ENCODE results near the gene OR2F2.

OR2F2 gene

GRCh38 chr7:143934526-143935325, at the start of gene OR2F2:
Gene OR2F2 (plus strand): TSS chr7:143935233. CDS start chr7:143935233, 0 bp downstream.
- no peak for DNase-seq (ENCODE audit: low read depth in 2 of 2)

- no peak for DNase-seq (ENCODE audit: low read depth in 2 of 2)
Measured at GRCh38 chr7:143885951-143886350, 49.1 kb upstream of the OR2F2 start.

DNA sequence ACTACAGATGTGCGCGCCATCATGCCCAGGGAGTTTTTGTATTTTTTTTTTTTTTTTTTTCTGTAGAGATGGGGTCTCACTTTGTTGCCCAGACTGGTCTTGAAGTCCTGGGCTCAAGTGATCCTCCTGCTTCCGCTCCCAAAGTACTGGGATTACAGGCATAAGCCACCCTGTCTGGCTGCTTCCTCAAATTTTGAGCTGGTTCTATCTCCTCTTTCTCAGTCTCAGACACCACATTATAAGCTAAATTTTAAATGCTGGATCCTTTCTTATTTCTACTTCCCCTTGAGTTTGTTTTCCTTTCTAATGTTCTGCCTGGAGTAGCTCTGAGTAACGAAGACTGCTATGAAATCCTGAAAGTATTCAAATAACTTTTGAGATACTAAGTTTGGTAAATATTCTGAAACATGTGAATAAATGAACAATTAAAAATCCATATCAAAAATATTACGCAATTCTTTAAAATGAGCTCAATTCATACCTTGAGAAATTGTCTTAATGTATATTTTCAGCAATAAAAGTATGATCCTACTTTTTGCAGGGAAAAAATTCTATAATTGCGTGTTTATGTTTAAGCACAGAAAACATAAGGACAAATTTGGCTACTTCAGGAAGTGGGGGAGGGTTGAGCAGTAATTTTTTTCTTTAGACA, 48.1 kb upstream of the OR2F2 start:
- DNase-seq (ENCODE audit: low read depth in 2 of 2), result no peak

GRCh38 chr7:143889068-143889467, 46.0 kb upstream of the OR2F2 start:
- no peak for DNase-seq (ENCODE audit: low read depth in 2 of 2)

DNA sequence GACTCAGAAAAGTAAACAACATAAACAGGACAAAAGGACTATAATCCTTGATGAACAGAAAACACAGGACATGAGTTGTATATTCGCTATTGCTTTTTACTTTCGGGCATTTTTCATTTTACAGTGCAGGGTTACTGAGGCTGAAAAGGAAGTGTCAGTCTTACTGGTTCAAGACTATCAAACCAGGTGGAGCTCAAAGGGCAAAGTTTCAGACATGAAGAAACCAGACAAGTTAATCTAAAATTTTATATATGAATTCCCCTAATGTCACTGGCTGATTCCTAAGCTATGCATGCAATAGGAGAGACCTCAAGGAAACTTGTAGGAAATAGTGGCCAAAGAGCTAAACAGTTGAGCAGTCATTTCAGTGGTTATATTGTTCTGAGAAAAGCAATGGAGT, 44.5 kb upstream of the OR2F2 start:
- no peak for DNase-seq (ENCODE audit: low read depth in 2 of 2)

GRCh38 chr7:143891457-143891856, 43.6 kb upstream of the OR2F2 start:
- DNase-seq (ENCODE audit: low read depth in 2 of 2), result no peak

DNA sequence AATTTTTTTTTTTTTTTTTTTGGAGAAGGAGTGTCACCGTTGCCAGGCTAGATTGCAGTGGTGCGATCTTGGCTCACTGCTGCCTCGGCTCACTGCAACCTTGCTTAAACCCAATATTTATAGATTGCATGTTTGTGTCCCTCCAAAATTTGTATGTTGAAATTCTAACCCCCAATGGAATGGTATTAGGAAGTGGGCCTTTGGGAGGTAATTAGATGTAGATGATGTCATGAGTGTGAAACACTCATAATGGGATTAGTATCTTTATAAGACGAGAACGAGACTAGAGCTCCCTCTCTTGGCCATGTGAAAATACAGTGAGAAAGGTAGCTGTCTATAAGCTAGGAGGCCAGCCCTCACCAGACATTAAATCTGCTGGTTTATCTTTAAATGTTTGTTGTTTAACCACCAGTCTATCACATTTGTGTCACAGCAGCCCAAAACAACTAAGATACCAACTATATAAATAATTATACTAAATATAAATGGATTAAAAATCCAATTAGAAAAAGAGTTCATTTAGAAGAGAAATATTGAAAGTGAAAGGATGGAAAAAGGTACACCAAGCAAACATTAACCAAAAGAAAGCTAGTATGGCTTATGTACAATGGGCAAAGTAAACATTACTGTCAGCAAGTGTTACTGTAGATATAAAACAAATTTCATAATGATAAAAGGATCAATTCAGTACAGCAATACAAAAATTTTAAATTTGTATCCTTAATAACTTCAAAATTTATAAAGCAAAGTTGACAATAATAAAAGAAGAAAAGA, 42.3 kb upstream of the OR2F2 start:
- no peak for DNase-seq (ENCODE audit: low read depth in 2 of 2)

DNA sequence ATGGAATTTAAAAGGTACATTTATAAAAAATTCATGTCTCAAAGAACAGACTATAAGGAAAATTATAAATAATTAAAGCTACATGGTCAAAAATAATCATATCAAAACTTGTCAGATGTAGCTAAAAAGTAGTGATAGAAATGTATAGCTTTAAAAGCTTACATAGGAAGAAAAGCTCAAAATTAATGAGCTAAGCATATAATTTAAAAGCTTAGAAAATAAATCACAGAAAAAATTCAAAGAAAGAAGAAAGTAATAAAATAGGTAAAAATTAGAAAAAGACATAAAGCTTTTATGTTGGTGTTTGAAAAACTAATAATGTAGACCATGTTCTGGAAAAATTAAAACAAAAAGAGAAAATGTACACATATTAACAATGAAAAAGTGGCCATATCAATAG, 38.4 kb upstream of the OR2F2 start:
- no peak for DNase-seq (ENCODE audit: low read depth in 2 of 2)

- no peak for DNase-seq (ENCODE audit: low read depth in 2 of 2)
Measured at GRCh38 chr7:143898810-143899209, 36.2 kb upstream of the OR2F2 start.

DNA sequence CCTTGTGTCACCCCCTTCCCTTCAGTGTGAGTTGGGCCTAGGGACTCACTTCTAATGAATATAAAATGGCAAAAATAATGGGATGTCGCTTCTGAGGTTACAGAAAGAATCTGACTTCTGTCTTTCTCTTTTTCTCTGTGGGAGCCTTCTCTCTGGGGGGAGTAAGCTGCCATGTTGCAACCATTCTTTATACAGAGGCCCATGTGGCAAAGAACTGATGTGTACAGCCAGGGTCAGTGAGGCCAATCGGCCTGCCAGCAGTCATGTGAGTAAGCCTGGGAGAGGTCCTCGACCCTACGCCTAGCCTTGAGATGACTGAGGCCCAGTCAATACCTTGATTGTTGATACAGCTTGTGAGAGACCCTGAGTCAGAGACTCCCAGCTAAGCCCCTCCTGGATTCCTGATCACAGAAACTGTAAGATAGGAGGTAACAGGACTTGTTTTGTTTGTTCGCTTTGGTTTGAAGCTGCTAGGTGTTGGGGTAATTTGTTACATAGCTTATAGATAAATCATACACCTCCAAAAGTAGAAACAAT, 34.7 kb upstream of the OR2F2 start:
- no peak for DNase-seq (ENCODE audit: low read depth in 2 of 2)

DNA sequence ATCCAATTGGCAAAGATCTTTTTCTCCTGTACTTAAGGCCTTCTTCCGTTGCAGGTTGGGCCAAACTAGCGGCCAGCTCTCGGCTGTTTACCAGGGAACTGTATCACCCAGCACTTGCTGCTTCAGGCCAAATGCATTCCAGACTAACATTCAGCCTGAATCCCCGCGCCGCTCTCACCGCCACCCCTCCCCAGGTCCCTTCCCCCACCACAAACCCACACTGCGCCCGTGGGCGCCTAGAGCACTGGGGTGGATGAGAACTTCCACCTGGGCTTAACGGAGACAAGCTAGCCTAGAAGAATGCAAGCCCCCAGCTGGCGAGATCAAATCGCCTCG, 33.7 kb upstream of the OR2F2 start:
- no peak for DNase-seq (ENCODE audit: low read depth in 2 of 2)

DNA sequence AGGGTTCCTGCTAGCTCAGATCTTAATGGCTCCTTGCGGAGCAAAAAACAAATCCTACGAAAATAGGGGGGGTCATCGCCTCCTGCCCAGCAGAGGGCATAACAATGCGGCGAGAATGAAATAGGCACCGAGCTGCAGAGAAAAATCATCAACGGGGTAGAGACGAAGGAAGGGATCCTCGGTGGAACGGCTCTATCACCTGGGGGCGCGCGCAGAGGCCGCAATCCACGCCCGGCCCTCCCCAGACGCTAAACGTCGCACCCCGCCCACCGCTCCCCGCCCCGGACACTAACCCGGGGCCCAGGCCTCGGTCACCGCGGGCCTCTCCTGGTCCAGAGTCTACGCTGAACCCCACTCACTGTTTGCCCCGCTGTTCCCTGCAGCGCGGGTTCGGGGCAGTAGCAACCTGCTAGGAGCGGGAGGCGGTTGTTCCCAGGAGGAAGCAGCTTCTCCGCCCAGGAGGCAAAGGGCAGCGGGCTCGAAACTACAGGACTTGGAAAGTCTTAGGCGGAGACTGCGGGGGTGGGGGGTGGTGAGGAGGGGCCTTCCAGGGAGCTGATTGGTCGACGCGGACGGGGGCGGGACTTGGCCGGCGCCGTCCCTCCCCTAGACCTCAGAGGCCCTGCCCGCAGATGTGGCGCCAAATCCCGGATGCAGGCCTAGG, 33.2 kb upstream of the OR2F2 start, which contains the start of gene TCAF1:
Gene TCAF1 (minus strand): TSS at position 509 of the 664 bp plus-strand sequence. CDS start 25,568 bp downstream, outside the sequence.
- DNase-seq (ENCODE audit: low read depth in 2 of 2), result peak; percentile 77 to 93

DNA sequence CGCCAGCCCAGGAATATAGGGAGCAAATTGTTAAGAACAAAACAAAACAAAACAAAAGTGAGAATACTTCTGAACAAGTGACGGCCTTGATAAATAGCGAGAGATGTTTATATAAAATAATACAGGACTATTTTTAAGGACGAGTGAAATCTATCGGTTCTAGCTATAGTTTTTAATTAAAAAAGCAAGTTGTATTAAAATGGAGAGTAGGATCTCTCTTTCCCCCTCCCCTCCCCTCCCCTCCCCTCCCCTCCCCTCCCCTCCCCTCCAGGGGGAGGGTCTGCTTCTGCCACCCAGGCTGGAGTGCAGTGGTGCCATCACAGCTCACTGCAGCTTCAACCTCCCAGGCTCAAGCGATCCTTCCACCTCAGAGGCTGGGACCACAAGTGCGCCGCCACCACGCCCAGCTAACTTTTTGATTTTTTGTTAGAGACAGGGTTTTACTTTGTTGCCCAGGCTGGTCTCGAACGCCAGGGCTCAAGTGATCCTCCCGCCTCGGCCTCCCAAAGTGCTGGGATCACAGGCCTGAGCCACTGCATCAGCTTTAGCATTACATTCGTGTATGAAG, 32.6 kb upstream of the OR2F2 start:
- DNase-seq (ENCODE audit: low read depth in 2 of 2), result no peak

- no peak for DNase-seq (ENCODE audit: low read depth in 2 of 2)
Measured at GRCh38 chr7:143905509-143905908, 29.5 kb upstream of the OR2F2 start.

- no peak for DNase-seq (ENCODE audit: low read depth in 2 of 2)
Measured at GRCh38 chr7:143906151-143906550, 28.9 kb upstream of the OR2F2 start.

- no peak for DNase-seq (ENCODE audit: low read depth in 2 of 2)
Measured at GRCh38 chr7:143906895-143907294, 28.1 kb upstream of the OR2F2 start.

- no peak for DNase-seq (ENCODE audit: low read depth in 2 of 2)
Measured at GRCh38 chr7:143908120-143908519, 26.9 kb upstream of the OR2F2 start.

DNA sequence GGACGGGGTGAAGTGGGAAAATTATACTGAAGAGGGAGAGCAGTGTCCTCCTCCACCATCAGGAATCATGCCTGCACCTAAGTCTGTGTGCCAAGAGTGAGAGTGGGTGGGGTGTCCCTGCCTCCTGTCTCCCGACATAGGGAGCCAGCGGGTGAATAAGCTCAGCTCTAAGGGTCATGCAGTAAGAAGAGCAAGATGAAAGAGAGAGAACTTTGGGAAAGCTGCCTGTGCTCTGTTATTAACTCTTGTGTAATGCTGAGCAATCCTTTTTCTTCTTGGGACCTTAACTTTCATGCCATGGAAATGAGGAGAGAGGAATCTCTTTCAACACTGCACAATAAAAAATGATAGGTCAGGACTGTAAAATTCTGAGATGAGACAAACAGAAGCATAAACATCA, 25.2 kb upstream of the OR2F2 start:
- DNase-seq (ENCODE audit: low read depth in 2 of 2), result no peak

DNA sequence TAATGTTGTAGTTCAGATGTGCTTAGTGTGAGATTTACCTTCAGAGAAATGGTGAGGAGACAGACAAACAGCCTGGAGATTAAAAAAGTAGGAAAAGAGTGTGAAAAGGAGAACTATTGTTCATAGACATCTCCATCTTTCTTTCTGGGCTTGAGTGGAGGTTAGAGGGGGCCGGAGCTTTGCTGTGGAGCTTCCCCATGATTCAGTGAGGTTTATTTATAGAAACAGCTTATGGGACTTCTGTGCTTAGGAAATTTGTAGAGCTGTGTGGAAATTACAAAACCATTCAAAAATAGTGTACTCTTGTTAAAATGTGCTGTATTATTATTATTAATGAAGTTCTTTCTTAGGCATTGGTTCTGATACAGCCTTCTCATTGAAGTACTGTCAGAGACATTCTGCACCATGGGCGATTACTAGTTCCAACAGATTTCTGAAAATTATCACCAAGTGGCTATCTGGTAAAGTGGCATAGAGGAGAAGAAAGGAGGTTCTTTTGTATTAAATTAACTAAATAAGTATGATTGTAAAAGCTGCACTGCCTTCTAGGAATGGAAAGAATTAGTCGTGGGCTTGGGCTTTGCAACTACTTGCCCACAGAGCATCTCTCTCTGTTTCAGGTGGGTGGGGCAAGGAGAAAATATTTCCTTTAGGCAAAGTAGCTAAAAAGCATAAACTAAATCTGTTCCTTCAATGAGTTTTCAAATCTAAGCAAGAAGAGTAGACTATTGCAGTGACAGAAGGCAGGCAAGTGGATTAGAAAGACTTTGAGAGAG, 24.4 kb upstream of the OR2F2 start:
- DNase-seq (ENCODE audit: low read depth in 2 of 2), result no peak

DNA sequence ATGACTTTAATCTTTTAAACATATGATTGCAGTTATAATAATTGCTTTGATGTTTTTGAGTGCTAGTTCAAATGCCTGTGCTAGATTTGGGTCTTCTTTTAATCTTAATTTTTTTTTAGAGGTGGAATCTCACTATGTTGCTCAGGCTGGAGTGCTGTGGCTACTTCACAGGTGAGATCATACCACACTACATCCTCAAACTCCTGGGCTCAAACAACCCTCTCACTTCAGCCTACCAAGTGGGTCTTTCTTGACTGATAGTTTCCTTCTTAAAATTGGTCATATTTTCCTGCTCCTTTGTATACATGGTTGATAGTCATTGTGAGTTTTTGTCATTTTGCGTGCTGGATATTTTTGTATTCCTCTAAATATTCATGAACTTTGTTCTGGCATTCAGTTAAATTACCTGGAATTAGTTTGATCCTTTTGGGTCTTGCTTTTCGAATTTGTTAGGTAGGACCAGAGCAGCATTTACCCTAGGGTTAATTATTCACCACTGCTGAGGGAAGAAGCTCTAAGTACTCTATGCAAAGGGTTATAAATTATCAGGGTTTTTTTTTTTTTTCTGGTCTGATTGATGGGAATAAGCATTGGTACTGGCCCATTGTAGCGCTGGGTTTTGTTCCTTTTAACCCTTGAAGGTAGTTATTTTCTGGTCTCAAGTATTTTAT, 21.0 kb upstream of the OR2F2 start:
- DNase-seq (ENCODE audit: low read depth in 2 of 2), result no peak
